WTC11 (cell line): Measurements from ENCODE around the gene HELZ. TPM values are rescaled to one million over a fixed set of nuclear protein-coding genes. Genes with fewer than 3 reads are reported as not detected.

Experiments
- ATAC-seq: fragments of 200-7000 bp; cut with Tn5 transposase; 2 replicates; pipeline ENCODE4 v1.10.0; 2021; ENCODE audit warnings: mild to moderate bottlenecking, moderate library complexity
- CTCF ChIA-PET: fragments of 300-600 bp; sonication (Branson Sonifier 250); formaldehyde crosslinking; loops from one replicate; lab custom pipeline; 2021; ENCODE audit warnings: antibody characterized with exemption; lab: Charles Lee
- POLR2A ChIA-PET: fragments of 350-600 bp; sonication (Branson Sonifier 250); formaldehyde crosslinking; loops from one replicate; lab custom pipeline; 2021; ENCODE audit warnings: antibody characterized with exemption; lab: Charles Lee
- DNase-seq: peaks from one replicate; pipeline ENCODE4 v3.0.0; 2021; ENCODE audit warnings: low spot score
- H3K27ac Mint-ChIP-seq: 2 replicates; pipeline ENCODE4 v1.8.0; 2021; ENCODE audit warnings: mixed read lengths
- H3K27me3 Mint-ChIP-seq: 2 replicates; pipeline ENCODE4 v1.8.0; 2021; ENCODE audit warnings: low read depth, mild to moderate bottlenecking, moderate library complexity, mixed read lengths
- H3K36me3 Mint-ChIP-seq: 2 replicates; pipeline ENCODE4 v1.8.0; 2021; ENCODE audit warnings: mixed read lengths
- H3K4me1 Mint-ChIP-seq: 2 replicates; pipeline ENCODE4 v1.8.0; 2022; ENCODE audit warnings: mixed read lengths
- H3K4me3 Mint-ChIP-seq: 2 replicates; pipeline ENCODE4 v1.8.0; 2021; ENCODE audit warnings: mild to moderate bottlenecking, moderate library complexity, mixed read lengths
- H3K9me3 Mint-ChIP-seq: 2 replicates; pipeline ENCODE4 v1.8.0; 2021; ENCODE audit warnings: mixed read lengths
- ARID4B ChIP-seq: sonication (generic); formaldehyde crosslinking; IDR thresholded peaks from 2 replicates; pipeline ENCODE4 v1.8.0; 2023; ENCODE audit warnings: missing genetic modification reagents, mild to moderate bottlenecking, borderline replicate concordance
- ATF1 ChIP-seq: sonication (generic); formaldehyde crosslinking; IDR thresholded peaks from 2 replicates; pipeline ENCODE4 v1.8.1; 2023; ENCODE audit warnings: mild to moderate bottlenecking, moderate library complexity, missing genetic modification reagents
- ATF3 ChIP-seq: sonication (generic); formaldehyde crosslinking; conservative IDR thresholded peaks from 2 replicates; pipeline ENCODE4 v1.8.1; 2022; ENCODE audit warnings: mild to moderate bottlenecking, missing genetic modification reagents
- FOXJ3 ChIP-seq: sonication (generic); formaldehyde crosslinking; IDR thresholded peaks from 2 replicates; pipeline ENCODE4 v1.9.0; 2021; ENCODE audit warnings: missing genetic modification reagents, mild to moderate bottlenecking, borderline replicate concordance
- JUN ChIP-seq: sonication (generic); formaldehyde crosslinking; IDR thresholded peaks from 2 replicates; pipeline ENCODE4 v1.8.0; 2023; ENCODE audit warnings: mild to moderate bottlenecking, missing genetic modification reagents
- MYBL2 ChIP-seq: sonication (generic); formaldehyde crosslinking; IDR thresholded peaks from 2 replicates; pipeline ENCODE4 v1.8.1; 2023; ENCODE audit warnings: mild to moderate bottlenecking, moderate library complexity, missing genetic modification reagents
- NFE2L1 ChIP-seq: sonication (generic); formaldehyde crosslinking; IDR thresholded peaks from 2 replicates; pipeline ENCODE4 v1.8.1; 2023; ENCODE audit warnings: missing genetic modification reagents
- NR2C2 ChIP-seq: sonication (generic); formaldehyde crosslinking; IDR thresholded peaks from 2 replicates; pipeline ENCODE4 v1.8.0; 2022; ENCODE audit warnings: mild to moderate bottlenecking, missing genetic modification reagents
- PREB ChIP-seq: sonication (generic); formaldehyde crosslinking; IDR thresholded peaks from 2 replicates; pipeline ENCODE4 v1.8.1; 2022; ENCODE audit warnings: mild to moderate bottlenecking, missing genetic modification reagents, moderate library complexity, borderline replicate concordance
- PRRX2 ChIP-seq: fragments of 250-450 bp; sonication (Bioruptor Pico); IDR thresholded peaks from 2 replicates; pipeline ENCODE4 v1.8.0; 2021; ENCODE audit warnings: mild to moderate bottlenecking
- RORB ChIP-seq: fragments of 250-450 bp; sonication (Bioruptor Pico); IDR thresholded peaks from 2 replicates; pipeline ENCODE4 v1.9.0; 2021; ENCODE audit warnings: mild to moderate bottlenecking
- TP53 ChIP-seq: sonication (generic); formaldehyde crosslinking; IDR thresholded peaks from 2 replicates; pipeline ENCODE4 v1.8.1; 2023; ENCODE audit warnings: mild to moderate bottlenecking, missing genetic modification reagents
- USF2 ChIP-seq: sonication (generic); formaldehyde crosslinking; IDR thresholded peaks from 2 replicates; pipeline ENCODE4 v1.8.1; 2023; ENCODE audit warnings: mild to moderate bottlenecking, missing genetic modification reagents, moderate library complexity
- ZBTB43 ChIP-seq: sonication (generic); formaldehyde crosslinking; IDR thresholded peaks from 2 replicates; pipeline ENCODE4 v1.8.1; 2023; ENCODE audit warnings: mild to moderate bottlenecking, missing genetic modification reagents
- ZNF121 ChIP-seq: sonication (generic); formaldehyde crosslinking; IDR thresholded peaks from 2 replicates; pipeline ENCODE4 v1.8.0; 2023; ENCODE audit warnings: missing genetic modification reagents
- ZNF138 ChIP-seq: sonication (generic); formaldehyde crosslinking; conservative IDR thresholded peaks from 2 replicates; pipeline ENCODE4 v1.8.1; 2022; ENCODE audit warnings: mild to moderate bottlenecking, moderate library complexity, missing genetic modification reagents
- ZNF219 ChIP-seq: sonication (generic); formaldehyde crosslinking; IDR thresholded peaks from 2 replicates; pipeline ENCODE4 v1.8.0; 2023; ENCODE audit warnings: missing genetic modification reagents, mild to moderate bottlenecking, borderline replicate concordance
- ZNF232 ChIP-seq: sonication (generic); formaldehyde crosslinking; IDR thresholded peaks from 2 replicates; pipeline ENCODE4 v1.8.0; 2022; ENCODE audit warnings: mild to moderate bottlenecking, missing genetic modification reagents
- ZNF396 ChIP-seq: fragments of 250-450 bp; sonication (Bioruptor Pico); IDR thresholded peaks from 2 replicates; pipeline ENCODE4 v1.8.0; 2021; ENCODE audit warnings: mild to moderate bottlenecking, moderate library complexity, borderline replicate concordance
- ZNF512 ChIP-seq: sonication (generic); formaldehyde crosslinking; IDR thresholded peaks from 2 replicates; pipeline ENCODE4 v1.8.1; 2022; ENCODE audit warnings: missing genetic modification reagents, borderline replicate concordance
- total RNA-seq: library from RNA; stranded (reverse); gene quantifications from 3 replicates; pipeline ENCODE4 v1.2.3, GENCODE V29; 2021

Gene HELZ
- total RNA-seq, 1 experiment from 2014 or later, result 49.1 TPM

- Mint-ChIP-seq H3K9me3 (no peaks in the 10 kb centered on the region), H3K27ac (no peak overlapping the region), H3K4me1 (no peaks in the 10 kb centered on the region), H3K27me3 (no peaks in the 10 kb centered on the region), H3K4me3 (no peak overlapping the region), H3K36me3 (no peaks in the 10 kb centered on the region)
- ChIA-PET POLR2A (no interaction called here), CTCF (no interaction called here)
- DNase-seq, result no peak
- TF ChIP-seq ZBTB43 (CRISPR knock-in tag) (no peak), NFE2L1 (no peak), NR2C2 (CRISPR knock-in tag) (no peak), ZNF138 (CRISPR knock-in tag) (no peak), ZNF232 (CRISPR knock-in tag) (no peak), ZNF396 (CRISPR knock-in tag) (no peak), PREB (CRISPR knock-in tag) (no peak), ARID4B (CRISPR knock-in tag) (no peak), ZNF512 (no peak), ZNF219 (no peak), TP53 (CRISPR knock-in tag) (no peak), ZNF121 (CRISPR knock-in tag) (no peak), JUN (CRISPR knock-in tag) (no peak), FOXJ3 (CRISPR knock-in tag) (no peak), PRRX2 (CRISPR knock-in tag) (no peak), USF2 (CRISPR knock-in tag) (no peak), RORB (CRISPR knock-in tag) (no peak), ATF1 (CRISPR knock-in tag) (no peak), MYBL2 (CRISPR knock-in tag) (no peak), ATF3 (CRISPR knock-in tag) (no peak)
- ATAC-seq, result no peak
Observed at GRCh38 chr17:67026341-67026740, 218.7 kb downstream of the HELZ start.
